Measurements from ENCODE around the gene PDIA2.
A peak's percentile ranks its signal among the peaks of the same experiment; 100 is the strongest.

PDIA2 gene

DNA sequence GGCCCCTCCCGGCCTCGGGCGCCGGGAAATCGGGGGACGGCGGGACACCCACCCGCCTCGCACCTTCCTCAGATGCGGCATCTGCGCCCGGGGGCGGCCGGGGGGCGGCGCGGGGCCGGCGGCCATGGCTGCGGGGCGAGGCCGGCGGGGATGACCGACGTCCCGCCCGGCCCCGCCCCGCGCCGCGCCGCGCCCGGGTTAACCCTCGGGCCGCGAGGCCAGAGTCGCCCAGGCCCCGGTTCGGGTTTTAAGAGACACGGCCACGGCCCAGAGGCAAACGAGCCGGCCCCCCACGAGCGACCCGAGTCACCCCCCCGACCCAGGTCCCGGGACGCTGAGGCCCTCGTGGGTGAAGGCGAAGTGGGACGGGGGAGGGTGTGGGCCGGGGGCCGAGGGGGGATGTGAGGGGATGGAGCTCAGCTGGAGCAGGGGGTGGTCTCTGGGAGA lies 7.2 kb upstream of the PDIA2 start, which contains the start of gene RGS11:
Gene RGS11 (minus strand): TSS at position 159 of the 447 bp plus-strand sequence. CDS start 33 bp downstream, at position 126.
- Histone ChIP-seq H3K4me3 (ENCODE audit: low read length) (no peak within 1 kb of the TSS), H3K27me3 (ENCODE audit: low read depth, low read length) (no peaks in the 10 kb centered on the region), H3K27ac (ENCODE audit: low read length) (no peak within 1 kb of the TSS), H3K4me2 (ENCODE audit: low read length) (no peak within 1 kb of the TSS), H3K36me3 (replicated peaks; ENCODE audit: low read depth, low read length) (no peaks in the 10 kb centered on the region), H3K79me2 (ENCODE audit: low read length) (no peaks in the 10 kb centered on the region), H3K9ac (ENCODE audit: low read length) (no peak within 1 kb of the TSS), H2AFZ (ENCODE audit: low read depth, low read length) (no peak within 1 kb of the TSS), H3K4me1 (ENCODE audit: low read length) (peaks cover 10% of the 10 kb centered on the region; the same call in 1 of the 2 replicates), H3K9me3 (ENCODE audit: insufficient read depth, low read length) (no peaks in the 10 kb centered on the region), H4K20me1 (ENCODE audit: insufficient read depth, low read length) (no peaks in the 10 kb centered on the region)
- TF ChIP-seq EZH2phosphoT487 (IDR thresholded peaks at IDR 0.05; ENCODE audit: low read depth) = no peak
- TF ChIP-seq, protein P1, sequence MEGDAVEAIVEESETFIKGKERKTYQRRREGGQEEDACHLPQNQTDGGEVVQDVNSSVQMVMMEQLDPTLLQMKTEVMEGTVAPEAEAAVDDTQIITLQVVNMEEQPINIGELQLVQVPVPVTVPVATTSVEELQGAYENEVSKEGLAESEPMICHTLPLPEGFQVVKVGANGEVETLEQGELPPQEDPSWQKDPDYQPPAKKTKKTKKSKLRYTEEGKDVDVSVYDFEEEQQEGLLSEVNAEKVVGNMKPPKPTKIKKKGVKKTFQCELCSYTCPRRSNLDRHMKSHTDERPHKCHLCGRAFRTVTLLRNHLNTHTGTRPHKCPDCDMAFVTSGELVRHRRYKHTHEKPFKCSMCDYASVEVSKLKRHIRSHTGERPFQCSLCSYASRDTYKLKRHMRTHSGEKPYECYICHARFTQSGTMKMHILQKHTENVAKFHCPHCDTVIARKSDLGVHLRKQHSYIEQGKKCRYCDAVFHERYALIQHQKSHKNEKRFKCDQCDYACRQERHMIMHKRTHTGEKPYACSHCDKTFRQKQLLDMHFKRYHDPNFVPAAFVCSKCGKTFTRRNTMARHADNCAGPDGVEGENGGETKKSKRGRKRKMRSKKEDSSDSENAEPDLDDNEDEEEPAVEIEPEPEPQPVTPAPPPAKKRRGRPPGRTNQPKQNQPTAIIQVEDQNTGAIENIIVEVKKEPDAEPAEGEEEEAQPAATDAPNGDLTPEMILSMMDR (IDR thresholded peaks at IDR 0.05; ENCODE audit: low read depth, low read length) = no peak

DNA sequence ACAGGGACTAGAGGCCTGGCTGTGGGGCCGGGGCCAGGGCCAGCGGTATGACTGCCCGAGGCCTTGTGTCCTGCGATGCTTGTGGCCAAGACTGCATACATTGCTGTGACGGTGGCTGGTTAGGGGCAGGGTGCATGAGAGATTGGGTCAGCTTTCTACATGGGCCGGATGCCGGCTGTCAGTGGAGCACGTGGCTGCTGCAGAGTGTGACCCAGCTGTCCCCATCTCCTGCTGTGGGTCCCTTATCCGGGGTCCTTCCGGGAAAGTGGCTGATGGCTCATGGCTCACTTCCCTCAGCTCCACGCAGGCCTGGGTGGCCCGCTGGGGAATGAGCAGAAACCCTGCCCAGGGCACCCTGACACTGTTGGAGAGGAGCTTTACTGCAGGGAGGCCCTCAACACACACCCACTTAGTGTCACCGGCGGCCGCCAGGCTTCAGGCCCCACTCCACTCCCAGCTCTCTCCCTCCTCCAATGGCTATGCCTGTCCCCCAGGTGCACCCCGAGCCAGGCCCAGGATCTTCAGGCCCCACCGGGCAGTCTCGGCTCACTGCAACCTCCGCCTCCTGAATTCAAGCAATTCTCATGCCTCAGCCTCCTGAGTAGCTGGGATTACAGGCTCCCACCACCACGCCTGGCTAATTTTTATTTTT lies 6.4 kb upstream of the PDIA2 start:
- no peaks in the 10 kb centered on the region for H3K36me3 ChIP-seq (replicated peaks; ENCODE audit: low read depth, low read length)
- H3K27me3 ChIP-seq (ENCODE audit: low read depth, low read length) = no peaks in the 10 kb centered on the region
- H3K4me2 ChIP-seq (ENCODE audit: low read length) = no peak overlapping the region
- peaks cover 10% of the 10 kb centered on the region; the same call in 1 of the 2 replicates for H3K4me1 ChIP-seq (ENCODE audit: low read length)
- H3K27ac ChIP-seq (ENCODE audit: low read length) = no peak overlapping the region
- H3K4me3 ChIP-seq (ENCODE audit: low read length) = no peak overlapping the region
- TF ChIP-seq, protein P1 (IDR thresholded peaks at IDR 0.05; ENCODE audit: low read depth, low read length) = no peak
- TF ChIP-seq EZH2phosphoT487 (IDR thresholded peaks at IDR 0.05; ENCODE audit: low read depth) = no peak
- H2AFZ ChIP-seq (ENCODE audit: low read depth, low read length) = no peak overlapping the region
- H3K79me2 ChIP-seq (ENCODE audit: low read length) = no peaks in the 10 kb centered on the region
- H3K9ac ChIP-seq (ENCODE audit: low read length) = no peak overlapping the region
- no peaks in the 10 kb centered on the region for H4K20me1 ChIP-seq (ENCODE audit: insufficient read depth, low read length)
- no peaks in the 10 kb centered on the region for H3K9me3 ChIP-seq (ENCODE audit: insufficient read depth, low read length)

DNA sequence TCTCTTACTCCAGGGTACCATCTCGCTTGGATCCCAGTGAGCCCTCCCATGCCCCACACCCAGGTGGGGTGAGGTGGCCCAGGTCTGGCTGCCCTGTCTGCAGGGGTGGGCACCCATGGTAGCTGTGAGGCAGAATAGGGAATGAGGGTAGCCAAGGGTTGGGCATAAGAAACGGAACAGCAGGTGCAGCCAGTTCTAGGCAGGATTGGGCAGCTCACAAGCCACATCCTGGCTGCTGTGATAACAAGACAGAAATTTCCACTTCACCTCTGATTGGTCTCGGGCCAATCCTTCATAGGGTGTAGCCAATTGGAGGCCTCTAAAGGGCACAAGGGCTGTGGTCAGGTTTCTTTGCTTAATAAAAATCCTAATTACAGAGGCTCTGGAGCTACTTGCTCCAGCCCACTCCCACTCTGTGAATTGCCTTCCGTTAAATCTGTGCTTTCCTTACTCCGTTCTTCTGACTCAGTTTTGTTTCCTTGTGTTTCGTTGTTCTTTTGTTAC lies 4.0 kb upstream of the PDIA2 start:
- peak overlapping the region; percentile 27; the same call in 1 of the 2 replicates for H3K4me2 ChIP-seq (ENCODE audit: low read length)
- no peak for TF ChIP-seq EZH2phosphoT487 (IDR thresholded peaks at IDR 0.05; ENCODE audit: low read depth)
- TF ChIP-seq, protein P1 (IDR thresholded peaks at IDR 0.05; ENCODE audit: low read depth, low read length) = no peak
- no peaks in the 10 kb centered on the region for H3K9me3 ChIP-seq (ENCODE audit: insufficient read depth, low read length)
- peak overlapping the region; percentile 29; the same call in 1 of the 2 replicates for H2AFZ ChIP-seq (ENCODE audit: low read depth, low read length)
- H4K20me1 ChIP-seq (ENCODE audit: insufficient read depth, low read length) = no peaks in the 10 kb centered on the region
- H3K27me3 ChIP-seq (ENCODE audit: low read depth, low read length) = no peaks in the 10 kb centered on the region
- no peak overlapping the region for H3K27ac ChIP-seq (ENCODE audit: low read length)
- peaks cover 7% of the 10 kb centered on the region; the same call in 1 of the 2 replicates for H3K4me1 ChIP-seq (ENCODE audit: low read length)
- no peak overlapping the region for H3K4me3 ChIP-seq (ENCODE audit: low read length)
- no peak overlapping the region for H3K9ac ChIP-seq (ENCODE audit: low read length)
- peaks cover 14% of the 10 kb centered on the region for H3K79me2 ChIP-seq (ENCODE audit: low read length)
- no peaks in the 10 kb centered on the region for H3K36me3 ChIP-seq (replicated peaks; ENCODE audit: low read depth, low read length)

DNA sequence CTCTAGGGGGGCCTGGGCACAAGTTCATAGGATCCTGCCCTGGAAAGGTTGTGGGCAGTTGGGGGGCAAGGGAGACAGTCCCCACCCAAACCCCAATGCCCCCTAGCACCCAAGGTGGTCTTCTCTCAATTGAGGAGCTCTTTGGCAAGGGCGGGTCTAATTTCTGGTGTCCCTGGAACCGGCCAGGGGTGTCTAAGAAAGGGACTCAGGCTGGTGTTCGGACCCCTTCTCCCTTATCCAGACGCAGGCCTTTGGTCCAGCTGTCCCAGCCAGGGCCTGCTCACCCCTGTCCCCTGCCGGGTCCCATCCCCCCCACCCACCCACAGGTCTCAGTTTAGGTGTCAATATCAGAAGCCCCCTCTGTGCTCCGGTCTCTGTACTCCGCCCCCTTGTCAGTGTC lies 3.4 kb upstream of the PDIA2 start:
- Histone ChIP-seq H3K27me3 (ENCODE audit: low read depth, low read length) (no peaks in the 10 kb centered on the region), H3K9me3 (ENCODE audit: insufficient read depth, low read length) (no peaks in the 10 kb centered on the region), H2AFZ (ENCODE audit: low read depth, low read length) (peak overlapping the region; percentile 29; the same call in 1 of the 2 replicates), H3K36me3 (replicated peaks; ENCODE audit: low read depth, low read length) (peaks cover 5% of the 10 kb centered on the region), H3K4me3 (ENCODE audit: low read length) (no peak overlapping the region), H3K9ac (ENCODE audit: low read length) (no peak overlapping the region), H3K27ac (ENCODE audit: low read length) (no peak overlapping the region), H3K4me1 (ENCODE audit: low read length) (peaks cover 13% of the 10 kb centered on the region), H3K79me2 (ENCODE audit: low read length) (peaks cover 20% of the 10 kb centered on the region), H4K20me1 (ENCODE audit: insufficient read depth, low read length) (no peaks in the 10 kb centered on the region), H3K4me2 (ENCODE audit: low read length) (peak overlapping the region; percentile 27; the same call in 1 of the 2 replicates)
- TF ChIP-seq EZH2phosphoT487 (IDR thresholded peaks at IDR 0.05; ENCODE audit: low read depth) = no peak
- TF ChIP-seq, protein P1 (IDR thresholded peaks at IDR 0.05; ENCODE audit: low read depth, low read length) = no peak
